DMS153 treated with DMSO at 0.1 percent for 48 hours (cell line): ENCODE measurements around the gene SPRR5.

Source experiments
- DNase-seq: peaks from one replicate; lab custom pipeline; 2025; ENCODE audit not compliant: unreplicated experiment; lab: John Stamatoyannopoulos, UW

SPRR5 gene

DNA sequence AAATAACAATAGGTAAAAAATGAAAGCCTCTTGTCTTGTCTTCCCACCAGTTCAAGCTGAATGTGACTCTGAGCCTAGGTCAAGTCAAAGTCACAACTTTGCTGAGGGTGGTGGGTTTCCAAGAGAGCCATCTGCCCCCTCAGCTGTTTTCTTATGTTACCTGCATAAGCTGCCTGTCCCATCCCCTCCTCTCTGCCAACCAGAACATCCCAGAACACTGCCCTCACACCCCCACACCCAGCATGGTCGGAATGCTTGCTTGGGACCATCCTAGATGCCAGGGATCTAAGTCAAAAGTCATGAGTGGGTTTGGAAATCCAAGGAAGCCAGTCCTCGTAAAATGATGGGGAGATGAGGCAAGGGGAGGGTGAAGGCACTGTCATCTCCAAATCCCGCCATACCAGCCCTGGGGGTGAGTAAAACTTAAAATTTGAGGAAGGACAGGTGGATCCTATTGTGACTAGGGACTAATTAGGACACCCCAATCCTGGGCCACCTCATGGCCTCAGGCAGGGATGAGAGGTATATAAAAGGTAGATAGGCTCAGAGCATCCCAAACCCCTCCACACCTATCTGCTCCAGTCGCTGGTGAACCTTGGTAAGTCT lies at the start of gene SPRR5:
Gene SPRR5, plus strand, starts transcription at position 556 of the 606 bp plus-strand sequence. CDS start 1,349 bp downstream, outside the sequence.
- DNase-seq = no peak

DNA sequence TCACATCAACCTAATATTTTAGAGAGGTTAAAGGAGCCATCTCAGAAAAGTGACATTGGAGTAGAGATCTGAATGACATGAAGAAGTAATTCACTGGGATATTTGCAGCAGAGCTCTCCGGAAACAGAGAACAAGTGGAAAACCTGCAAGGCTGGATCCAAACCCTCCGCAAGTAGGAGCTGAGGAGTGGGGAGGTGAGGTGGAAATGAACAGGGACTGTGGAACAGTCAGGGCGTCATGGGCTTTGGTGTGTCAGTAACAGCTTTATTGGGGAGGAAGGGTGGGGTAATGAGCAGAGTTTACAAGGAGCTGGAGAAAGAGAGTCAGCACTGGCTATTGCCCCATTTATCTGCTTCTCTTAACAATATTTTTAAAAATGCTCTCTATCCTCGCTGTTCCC lies 48.0 kb upstream of the SPRR5 start:
- DNase-seq = no peak

DNA sequence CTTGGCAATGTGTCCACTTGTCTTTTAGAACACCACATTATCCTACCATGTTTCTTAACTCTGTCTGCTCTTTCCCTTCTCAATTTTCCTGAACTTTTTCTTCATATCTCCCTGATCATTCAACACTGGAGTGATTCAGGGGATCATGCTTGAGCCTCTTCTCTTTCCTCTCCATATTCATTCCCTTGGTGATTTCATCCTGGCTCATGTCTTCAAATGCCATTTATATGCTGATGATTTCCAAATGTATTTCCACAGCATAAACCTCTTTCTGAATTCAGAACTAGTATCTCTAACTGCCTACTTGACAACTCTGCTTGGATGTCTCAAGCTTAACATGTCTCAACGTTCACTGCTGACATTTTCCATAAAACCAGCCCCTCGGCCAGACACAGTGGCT lies 47.1 kb upstream of the SPRR5 start:
- DNase-seq = no peak

DNA sequence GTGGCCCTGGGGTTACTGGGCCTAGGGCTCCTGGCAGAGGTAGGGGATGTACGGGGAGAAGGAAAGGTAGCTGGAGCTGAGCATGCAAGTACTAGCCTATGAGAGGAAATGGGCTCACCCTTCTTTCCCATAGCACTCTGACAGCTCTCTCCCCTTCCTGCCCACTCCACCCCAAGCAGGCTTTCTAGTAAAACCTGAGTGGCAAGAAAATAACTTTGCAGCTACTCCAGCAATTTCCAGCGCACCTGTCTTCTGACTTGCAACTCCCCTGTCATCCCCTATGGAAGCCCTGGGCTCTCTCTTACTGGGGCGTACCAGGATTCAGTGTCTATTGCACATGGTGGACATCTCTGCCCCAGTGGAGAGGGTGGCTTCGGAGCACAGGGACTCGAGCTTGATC lies 45.4 kb upstream of the SPRR5 start:
- DNase-seq = no peak

- no peak for DNase-seq
Observed at GRCh38 chr1:152902636-152903035, 44.4 kb upstream of the SPRR5 start.

DNA sequence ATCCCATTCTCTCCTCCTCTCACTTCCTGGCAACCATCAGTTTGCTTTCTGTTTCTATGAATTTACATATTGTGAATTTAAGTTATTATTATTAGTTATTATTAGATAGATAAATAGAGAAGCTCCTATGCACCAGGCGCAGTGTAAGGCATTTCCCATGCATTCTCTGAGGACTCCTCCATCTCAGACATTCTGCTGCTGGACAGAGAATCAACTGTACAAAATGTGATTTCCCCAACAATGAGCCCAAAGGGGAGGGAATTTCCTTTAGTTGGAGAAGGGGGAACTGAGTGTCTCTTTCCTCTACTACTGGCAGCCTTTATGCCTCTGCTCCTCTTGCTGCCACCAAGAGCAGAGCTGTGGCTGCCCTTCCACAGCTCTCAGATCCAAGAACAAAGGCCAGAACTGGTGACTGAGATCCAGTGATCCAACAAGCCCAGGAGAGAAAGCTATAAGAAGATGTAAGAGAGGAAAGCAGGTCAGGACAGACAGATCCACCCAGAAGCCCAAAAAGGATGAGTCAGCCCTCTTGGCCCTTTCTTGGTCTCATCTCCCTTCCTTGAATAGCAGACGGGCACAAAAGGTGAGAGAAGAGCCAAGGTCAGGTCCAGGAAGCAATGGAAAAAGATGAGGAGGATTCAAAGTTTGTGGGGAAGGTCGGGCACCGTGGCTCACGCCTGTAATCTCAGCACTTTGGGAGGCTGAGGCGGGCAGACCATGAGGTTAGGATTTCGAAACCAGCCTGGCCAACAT lies 42.1 kb upstream of the SPRR5 start:
- no peak for DNase-seq

DNA sequence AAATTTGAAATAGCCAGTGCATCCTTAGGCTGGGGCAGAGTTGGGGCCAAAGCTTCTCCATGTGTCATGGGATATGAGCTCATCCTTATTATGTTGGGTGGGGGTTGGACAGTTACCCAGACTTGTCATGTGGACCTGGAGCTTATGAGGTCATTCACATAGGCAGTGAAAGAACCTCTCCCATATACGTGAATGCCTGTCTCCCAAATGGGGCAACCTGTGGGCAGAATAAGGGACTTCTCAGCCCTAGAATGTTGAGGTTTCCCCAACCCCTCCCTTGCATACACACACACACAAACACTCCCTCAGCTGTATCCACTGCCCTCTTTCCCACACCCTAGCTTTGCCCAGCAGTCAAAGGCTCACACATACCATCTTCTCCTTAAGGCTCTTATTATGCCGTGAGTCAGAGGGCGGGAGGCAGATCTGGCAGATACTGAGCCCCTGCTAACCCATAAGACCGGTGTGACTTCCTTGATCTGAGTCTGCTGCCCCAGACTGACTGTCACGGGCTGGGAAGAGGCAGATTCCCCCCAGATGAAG lies 40.9 kb upstream of the SPRR5 start:
- DNase-seq = no peak

- no peak for DNase-seq
Observed at GRCh38 chr1:152907686-152908601, 39.1 kb upstream of the SPRR5 start, which contains the start of gene IVL. TSS of gene IVL (plus strand) at chr1:152908546. CDS start at chr1:152909798, 1,252 bp downstream.

- no peak for DNase-seq
Observed at GRCh38 chr1:152909206-152909605, 37.8 kb upstream of the SPRR5 start.

- no peak for DNase-seq
Observed at GRCh38 chr1:152912471-152912870, 34.5 kb upstream of the SPRR5 start.

GRCh38 chr1:152912900-152913299 lies 34.1 kb upstream of the SPRR5 start:
- no peak for DNase-seq

DNA sequence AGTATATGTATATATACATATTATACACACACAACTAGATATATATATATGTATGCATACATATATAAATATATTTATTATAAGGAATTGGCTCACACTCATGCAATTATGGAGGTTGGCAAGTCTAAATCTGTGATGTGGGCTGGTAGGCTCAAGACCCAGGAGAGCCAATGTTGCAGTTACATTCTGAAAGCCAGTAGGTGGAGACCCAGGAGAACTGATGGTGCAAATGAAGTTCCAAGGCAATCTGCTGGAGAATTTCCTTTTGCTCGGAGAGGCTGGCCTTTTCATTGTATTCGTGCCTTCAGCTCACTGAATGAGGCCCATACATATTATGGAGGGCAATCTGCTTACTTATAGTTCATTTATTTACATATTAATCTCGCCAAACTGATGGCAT lies 29.2 kb upstream of the SPRR5 start:
- peak; percentile 4 for DNase-seq

DNA sequence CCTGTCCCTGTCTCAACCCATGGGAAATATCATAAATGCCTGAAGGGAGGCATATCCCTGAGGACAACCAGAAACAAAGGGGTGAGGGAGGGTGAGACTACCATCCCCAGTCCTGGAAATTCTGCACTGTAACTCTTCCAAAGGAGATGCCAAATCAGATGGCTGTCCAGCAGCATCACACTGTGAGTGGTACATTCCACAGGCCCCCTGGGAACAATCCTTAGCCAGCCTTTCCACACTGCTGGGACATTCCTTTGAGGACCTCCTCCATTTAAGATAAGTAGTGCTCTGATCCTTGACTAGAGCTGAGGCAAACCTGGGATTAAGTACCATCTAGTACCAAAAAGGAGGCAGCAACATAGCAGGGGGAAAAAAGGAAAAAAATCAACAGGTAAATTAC lies 27.9 kb upstream of the SPRR5 start:
- DNase-seq = no peak

- DNase-seq = no peak
Observed at GRCh38 chr1:152924191-152924590, 22.8 kb upstream of the SPRR5 start.

DNA sequence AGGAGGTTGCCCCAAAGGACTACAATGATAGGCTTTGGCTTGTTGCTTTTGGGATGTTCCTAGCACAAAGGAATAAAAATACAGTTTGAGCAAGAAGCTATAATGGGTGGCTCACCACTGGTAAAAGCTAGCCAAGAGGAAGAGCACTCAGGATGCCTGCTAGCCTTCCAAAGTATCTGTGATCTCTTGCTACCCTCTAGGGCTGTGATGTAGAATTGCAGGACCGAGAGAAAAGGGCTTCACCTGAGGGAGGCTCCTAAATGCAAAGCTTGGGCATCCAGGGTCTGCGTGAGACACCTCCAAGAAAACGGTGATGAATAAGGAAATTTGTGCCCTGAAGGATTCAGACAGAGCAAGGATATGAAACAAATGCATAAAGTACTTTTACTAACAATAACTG lies 20.9 kb upstream of the SPRR5 start:
- no peak for DNase-seq

- DNase-seq = no peak
Observed at GRCh38 chr1:152928671-152929070, 18.3 kb upstream of the SPRR5 start.

GRCh38 chr1:152932170-152932811 lies 14.7 kb upstream of the SPRR5 start:
- no peak for DNase-seq

DNA sequence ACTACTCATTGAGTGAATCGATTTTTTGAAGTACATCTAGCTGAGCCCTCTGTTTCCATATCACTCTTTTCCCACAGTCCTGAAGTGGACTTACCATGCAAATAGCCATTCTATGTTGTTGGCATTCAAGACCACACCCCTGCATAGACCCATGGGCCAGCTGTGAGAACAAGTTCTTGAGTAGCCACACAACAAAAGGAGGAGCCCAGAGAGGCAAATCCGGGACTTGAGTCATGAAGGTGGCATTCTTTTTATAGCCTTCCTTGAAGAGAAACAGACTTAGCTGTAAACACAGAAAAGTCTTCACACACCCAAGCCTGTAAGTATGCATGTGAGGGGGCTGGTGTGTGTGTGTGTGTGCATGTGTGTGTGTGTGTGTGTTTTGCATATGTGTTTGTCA lies 13.8 kb upstream of the SPRR5 start:
- DNase-seq = no peak

- DNase-seq = no peak
Observed at GRCh38 chr1:152940614-152941013, 6.4 kb upstream of the SPRR5 start.

GRCh38 chr1:152941037-152941711 lies 5.8 kb upstream of the SPRR5 start:
- DNase-seq = no peak
